Stimulated activated CD8-positive, alpha-beta memory T cell treated with anti-CD3 and anti-CD28 coated beads, Interleukin-15, amount 100 ng/mL, for 1 hour (primary cell): ENCODE results near the gene PRPF39.
"Not testable (repeated sequence)": the region's sequence is repeated elsewhere in the genome, so short reads cannot be mapped to it uniquely, and the experiment has no call there.

ENCODE experiments used
- DNase-seq: peaks from one replicate; pipeline ENCODE4 v3.0.0-alpha.2; 2020; ENCODE audit warnings: low read depth

Gene PRPF39, protein sequence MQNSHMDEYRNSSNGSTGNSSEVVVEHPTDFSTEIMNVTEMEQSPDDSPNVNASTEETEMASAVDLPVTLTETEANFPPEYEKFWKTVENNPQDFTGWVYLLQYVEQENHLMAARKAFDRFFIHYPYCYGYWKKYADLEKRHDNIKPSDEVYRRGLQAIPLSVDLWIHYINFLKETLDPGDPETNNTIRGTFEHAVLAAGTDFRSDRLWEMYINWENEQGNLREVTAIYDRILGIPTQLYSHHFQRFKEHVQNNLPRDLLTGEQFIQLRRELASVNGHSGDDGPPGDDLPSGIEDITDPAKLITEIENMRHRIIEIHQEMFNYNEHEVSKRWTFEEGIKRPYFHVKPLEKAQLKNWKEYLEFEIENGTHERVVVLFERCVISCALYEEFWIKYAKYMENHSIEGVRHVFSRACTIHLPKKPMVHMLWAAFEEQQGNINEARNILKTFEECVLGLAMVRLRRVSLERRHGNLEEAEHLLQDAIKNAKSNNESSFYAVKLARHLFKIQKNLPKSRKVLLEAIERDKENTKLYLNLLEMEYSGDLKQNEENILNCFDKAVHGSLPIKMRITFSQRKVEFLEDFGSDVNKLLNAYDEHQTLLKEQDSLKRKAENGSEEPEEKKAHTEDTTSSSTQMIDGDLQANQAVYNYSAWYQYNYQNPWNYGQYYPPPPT

DNA sequence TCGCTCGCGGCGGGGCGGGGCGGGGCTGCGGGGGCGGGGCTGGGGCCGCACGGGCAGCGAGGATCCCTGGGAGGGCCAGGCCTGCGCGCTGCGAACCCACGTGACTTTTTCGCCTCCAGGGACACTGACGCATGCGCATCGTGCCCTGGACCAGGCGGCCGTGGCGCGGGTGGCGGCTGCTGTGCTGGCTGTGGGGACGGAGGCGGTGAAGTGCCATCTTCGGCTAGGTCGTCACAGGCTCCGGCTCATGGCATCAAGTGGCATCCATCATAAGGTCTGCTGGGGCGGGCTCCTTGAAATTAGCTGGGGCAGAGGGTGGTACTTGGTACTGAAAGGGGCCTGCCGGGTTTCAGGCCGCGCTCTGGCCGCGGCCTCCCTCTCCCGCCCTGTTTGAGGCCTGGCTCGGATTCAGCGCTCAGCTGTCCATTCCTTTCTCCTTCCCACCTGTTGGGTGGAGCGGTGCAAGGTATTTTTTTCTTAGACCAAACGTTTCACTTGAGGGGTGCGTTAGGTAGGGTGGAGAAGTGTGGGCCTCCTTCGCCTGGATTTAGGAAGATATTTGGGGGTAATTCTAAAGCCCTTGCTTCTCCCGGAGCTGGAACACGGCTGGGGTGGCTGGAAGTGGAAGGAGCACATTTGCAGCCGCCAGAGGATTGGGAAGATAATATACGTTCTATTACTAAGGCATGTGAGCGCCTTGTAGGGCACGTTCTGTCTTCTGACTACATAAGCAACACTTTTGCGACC lies at the start of gene PRPF39:
Gene PRPF39 (plus strand): TSS at position 141 of the 747 bp plus-strand sequence. CDS start 11,124 bp downstream, outside the sequence.
- peak; percentile 90 for DNase-seq

DNA sequence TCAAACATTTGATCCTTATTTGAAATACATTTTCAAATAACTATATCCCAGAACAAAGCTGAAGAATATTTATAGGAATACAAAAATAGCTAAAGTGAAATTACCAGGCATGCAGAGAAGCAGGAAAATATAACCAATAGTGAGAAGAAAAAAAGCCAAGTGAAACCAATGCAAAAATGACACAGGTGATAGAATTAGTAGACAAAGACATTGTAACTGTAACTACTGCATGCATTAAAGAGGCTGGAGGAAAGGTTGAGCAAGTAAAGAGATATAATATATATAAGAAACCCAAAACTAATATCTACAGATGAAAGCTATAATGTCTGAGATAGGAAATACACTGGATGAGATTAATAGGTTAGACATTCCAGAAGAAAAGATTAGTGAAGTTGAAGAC lies 49.2 kb upstream of the PRPF39 start:
- no peak for DNase-seq

DNA sequence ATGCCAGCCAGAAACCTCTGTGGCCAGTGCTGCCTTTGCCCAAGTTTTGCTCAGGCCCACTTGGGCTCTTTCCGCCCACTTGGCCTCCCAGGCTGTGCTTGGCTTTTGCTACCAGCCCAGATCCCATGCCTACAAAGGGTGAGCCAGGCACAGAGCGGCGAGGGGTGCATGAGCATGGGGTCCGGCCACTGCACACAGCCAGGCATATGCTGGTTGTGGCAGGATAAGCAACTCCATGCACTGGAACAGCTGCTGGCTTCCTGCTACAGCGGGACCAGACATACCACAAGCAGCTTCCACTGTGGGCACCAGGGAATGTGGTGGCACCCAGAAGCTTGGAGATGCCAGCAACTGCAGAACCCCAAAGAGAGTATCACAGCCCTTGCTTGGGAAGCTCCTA lies 45.7 kb upstream of the PRPF39 start:
- DNase-seq: no peak

DNA sequence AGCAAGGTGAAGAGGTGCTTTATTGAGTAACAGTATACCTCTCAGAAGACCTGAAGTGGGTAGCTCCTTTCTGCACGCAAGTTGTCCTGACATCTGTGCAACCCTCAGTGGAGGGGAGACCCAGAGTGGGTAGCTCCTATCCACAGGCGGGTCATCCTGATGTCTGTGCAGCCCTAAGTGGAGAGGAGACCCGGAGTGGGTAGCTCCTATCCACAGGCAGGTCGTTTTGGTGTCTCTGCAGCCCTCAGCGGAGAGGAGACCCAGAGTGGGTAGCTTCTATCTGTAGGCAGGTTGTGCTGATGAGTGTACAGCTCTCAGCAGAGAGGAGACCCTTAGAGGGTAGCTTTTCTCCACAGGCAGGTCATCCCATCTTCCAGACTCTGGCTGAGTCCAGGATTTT lies 45.1 kb upstream of the PRPF39 start:
- DNase-seq: no peak

DNA sequence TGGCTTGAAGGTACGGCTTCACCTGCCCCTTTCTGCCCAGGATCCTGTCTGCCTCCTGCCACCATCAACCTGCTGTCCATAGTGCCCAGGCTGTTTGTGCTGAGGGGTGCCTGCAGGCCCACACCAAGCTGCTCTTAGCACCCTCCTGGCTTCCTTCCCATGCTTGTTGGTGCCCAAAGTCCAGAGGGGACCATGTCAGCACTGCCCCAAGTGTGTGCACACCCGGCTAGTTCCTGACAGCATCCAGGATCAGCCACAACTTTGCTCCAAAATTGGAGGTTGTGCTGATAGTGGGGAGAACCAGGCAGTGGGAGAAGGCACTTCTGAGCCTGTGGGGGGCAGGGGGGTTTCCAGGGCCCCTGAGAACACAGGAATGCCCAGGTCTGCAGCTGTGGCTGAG lies 44.5 kb upstream of the PRPF39 start:
- no peak for DNase-seq

DNA sequence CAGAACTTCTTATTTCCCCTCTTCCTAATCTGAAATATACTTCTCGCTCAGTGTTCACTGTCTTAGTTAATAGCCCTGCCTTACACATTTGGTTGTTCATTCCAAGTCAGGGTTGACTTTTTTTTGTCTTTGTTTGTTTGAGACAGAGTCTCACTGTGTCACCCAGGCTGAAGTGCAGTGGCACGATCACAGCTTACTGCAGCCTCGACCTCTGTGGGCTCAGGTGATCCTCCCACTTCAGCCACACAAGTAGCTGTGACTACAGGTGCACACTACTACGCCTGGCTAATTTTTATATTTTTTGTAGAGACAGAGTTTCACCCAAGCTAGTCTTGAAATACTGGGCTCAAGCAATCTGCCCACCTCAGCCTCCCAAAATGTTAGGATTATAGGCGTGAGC lies 42.3 kb upstream of the PRPF39 start:
- DNase-seq: no peak

DNA sequence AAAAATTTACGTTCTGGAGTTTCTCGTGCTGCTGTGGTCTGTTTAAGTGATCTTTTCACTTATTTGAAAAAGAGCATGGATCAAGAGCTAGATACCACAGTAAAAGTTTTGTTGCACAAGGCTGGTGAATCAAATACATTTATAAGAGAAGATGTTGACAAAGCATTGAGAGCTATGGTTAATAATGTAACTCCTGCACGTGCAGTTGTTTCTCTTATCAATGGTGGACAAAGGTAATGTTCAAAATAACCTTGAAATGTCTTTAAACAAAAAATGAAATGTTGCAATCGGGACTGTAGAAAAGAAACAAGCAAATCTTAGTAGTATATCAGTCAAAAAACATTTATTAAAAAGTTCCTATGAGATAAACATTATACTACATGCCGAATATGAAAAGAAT lies 39.3 kb upstream of the PRPF39 start:
- no peak for DNase-seq

DNA sequence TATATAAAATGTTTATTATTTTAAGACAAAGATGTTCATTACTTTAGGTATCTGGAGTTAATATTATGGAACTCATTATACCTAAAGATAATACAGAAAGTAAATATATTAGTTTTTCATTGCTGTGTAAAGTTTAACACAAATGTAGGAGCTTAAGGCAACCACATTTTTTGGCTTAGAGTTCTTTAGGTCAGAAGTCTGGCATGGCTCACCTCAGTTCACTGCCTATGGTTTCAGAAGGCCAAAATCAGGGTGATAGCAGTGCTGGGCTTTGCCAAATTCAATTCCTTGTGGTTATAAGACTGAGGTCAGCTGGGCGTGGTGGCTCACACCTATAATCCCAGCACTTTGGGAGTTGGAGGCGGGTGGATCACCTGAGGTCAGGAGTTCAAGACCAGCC lies 35.5 kb upstream of the PRPF39 start:
- no peak for DNase-seq

DNA sequence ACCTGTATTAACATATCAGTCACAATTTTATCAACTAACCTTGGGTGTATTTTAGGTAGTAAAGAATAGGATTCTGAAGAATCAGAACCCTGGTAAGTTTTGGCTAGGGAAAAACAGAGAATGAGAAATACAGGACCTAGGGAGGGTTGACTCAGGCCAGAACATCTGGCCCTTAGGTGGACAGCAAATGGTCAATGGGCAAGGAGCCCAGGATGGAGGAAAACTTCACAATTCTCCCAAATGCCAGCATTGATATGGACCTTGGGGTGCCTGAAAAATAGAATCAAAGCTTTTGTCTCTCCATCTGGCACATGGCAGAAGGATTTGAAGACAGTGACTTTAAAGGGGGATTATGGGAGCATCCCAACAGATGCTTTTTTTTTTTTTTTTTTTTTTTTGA lies 32.7 kb upstream of the PRPF39 start:
- DNase-seq: no peak

DNA sequence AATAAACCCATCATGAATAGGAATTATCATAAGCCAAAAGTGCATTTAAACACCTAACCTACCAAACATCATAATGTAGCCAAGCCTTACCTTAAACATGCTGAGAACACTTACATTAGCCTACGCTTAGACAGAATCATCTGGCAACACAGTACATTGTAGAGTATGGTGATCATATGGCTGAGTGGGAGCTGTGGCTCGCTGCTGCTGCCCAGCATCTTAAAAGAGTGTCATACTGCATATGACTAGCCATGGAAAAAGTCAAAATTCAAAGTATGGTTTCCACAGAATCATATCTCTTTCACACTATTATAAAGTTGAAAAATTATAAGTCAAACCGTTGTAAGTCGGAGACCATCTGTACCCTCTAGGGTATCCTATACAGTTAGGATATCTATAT lies 32.0 kb upstream of the PRPF39 start:
- no peak for DNase-seq

DNA sequence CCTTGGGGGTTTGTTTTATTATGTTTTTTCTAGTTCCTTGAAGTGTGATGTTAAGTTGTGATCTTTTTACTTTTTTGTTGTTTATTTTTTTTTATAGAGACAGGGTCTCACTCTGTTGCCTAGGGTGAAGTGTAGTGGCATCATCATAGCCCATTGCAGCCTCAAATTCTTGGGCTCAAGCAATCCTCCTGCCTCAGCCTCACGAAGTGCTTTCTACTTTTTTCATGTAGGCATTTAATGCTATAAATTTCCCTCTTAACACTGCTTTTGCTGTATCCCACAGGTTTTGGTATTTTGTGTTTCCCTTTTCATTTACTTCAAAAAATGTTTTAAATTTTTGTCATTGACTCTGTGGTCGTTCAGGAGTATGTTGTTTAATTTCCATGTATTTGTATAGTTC lies 26.6 kb upstream of the PRPF39 start:
- no peak for DNase-seq

DNA sequence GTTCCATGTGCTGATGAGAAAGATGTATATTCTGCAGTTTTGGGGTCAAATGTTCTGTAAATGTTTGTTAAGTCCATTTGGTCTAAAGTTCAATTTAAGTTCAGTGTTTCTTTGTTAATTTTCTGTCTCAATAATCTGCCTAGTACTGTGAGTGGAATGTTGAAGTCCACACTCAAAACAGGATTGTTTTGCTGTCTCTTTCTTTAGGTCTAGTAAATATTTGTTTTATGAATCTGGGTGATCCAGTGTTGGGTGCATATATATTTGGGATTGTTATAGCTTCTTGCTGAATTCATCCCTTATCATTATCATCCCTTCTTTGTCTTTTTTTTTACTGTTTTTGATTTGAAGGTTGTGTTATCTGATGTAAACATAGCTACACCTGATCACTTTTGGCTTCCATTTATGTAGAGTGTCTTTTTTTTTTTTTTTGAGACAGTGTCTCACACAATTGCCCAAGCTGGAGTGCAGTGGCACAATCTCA lies 26.0 kb upstream of the PRPF39 start:
- DNase-seq: no peak

DNA sequence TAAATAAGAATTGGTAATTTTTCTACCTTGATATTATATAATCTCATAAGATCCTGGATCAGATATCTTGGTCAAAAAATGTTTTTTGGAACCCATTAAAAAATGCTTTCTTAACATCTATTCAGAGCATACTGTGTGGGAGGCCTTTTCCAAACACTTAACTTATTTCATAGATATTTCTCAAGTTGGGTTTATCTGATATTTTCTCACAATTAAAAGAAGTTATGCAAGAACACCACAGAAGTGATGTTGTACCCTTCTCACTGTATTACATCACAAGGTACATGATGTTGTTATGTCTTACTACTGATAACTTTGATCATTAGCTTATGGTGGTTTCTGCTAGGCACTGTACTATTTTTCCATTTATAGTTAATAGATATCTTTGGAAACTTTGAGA lies 23.4 kb upstream of the PRPF39 start:
- no peak for DNase-seq

DNA sequence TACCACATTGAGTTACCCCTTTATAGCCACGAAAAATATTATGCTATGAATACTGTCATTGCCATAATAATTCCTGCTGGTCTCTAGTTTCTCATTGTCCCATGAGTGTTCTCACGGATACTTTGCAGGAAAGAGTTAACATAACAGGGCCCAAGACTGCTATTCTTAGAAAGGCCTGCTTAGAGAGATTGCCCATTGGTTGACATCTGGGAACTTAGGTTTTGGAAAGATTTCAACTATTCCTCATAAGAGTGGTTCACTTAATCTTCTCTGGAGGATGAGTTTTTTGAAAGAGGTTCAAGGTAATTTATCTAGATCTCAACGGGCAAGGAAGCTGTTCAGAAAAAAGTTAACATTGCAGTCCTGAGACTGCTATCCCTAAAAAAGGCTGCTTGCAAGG lies 18.4 kb upstream of the PRPF39 start:
- DNase-seq: no peak

DNA sequence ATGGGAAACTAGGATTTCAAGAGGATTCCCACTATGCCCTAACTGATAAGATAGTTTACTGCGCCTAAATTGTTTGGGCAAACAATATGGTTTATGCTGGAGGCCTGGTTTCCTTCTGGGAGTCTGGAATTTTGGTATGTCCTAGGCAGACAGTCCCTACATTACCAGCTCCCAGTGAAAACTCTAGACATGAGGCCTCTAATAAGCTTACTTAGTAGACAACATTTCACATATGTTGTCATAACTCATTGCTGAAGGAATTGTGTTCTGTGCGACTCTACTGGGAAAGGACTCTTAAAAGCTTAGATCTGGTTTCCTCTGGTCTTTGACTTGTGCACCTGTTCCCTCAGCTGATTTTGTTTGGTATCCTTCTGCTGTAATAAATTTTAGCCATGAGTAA lies 18.0 kb upstream of the PRPF39 start:
- no peak for DNase-seq

DNA sequence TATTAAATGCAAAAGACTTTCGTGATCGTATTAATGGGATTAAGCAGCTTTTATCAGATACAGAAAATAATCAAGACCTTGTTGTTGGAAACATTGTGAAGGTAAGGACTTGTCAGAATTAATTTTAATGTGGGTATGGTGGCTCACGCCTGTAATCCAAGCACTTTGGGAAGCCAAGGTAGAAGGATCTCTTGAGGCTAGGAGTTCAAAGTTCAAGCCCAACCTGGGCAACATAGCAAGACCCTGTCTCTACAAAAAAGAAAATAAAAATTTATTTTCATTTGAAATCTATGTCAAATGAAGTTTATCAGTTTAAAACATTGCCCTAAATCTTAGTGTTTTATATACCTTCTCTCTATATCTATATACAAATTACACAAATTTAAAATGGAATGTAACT lies 17.2 kb upstream of the PRPF39 start:
- DNase-seq: no peak

DNA sequence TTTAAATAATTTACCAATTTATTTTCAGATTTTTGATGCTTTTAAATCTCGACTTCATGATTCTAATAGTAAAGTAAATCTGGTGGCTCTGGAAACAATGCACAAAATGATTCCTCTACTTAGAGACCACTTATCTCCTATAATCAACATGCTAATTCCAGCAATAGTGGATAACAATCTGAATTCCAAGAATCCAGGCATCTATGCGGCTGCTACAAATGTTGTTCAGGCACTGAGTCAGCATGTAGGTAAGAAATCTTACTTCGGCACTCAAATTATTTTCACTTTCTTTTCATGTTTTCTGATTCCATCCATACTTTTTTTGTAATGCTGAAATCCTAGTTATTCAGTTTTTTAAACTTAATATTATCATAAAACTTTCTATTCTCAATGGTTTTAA lies 15.5 kb upstream of the PRPF39 start:
- DNase-seq: no peak

DNA sequence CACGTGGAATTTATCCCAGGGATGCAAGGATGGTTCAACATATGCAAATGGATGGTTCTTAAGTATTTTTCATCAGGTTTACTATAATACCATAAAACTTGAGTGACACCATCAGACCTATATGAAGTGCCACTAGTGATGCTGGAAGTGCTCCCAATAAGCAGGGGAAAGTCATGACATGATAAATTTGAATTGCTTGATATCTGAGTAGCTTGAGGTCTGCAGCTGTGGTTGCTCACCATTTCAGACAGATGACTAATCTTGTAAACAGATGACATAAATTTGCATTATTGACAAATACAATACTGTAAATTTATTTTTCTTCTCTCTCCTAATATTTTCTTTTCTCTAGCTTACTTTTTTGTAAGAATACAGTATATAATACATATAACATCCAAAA lies 13.7 kb upstream of the PRPF39 start:
- no peak for DNase-seq

DNA sequence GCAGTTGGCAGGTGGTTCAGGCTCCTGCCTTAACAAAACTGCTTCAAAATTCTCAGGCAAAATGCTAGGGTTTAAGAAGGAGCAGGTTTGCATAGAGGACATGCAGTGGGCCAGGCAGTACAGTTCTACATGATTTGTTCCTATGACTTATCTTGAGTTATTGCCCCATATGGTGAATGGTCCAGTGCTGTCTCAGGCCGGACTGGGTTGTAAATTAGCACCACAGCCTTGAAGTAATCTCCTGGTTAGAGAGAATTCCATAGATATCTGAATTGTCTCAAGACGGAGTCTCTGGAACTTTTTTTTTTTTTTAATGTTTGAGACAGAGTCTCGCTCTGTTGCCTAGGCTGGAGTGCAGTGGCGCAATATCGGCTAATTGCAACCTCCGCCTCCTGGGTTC lies 11.8 kb upstream of the PRPF39 start:
- no peak for DNase-seq

DNA sequence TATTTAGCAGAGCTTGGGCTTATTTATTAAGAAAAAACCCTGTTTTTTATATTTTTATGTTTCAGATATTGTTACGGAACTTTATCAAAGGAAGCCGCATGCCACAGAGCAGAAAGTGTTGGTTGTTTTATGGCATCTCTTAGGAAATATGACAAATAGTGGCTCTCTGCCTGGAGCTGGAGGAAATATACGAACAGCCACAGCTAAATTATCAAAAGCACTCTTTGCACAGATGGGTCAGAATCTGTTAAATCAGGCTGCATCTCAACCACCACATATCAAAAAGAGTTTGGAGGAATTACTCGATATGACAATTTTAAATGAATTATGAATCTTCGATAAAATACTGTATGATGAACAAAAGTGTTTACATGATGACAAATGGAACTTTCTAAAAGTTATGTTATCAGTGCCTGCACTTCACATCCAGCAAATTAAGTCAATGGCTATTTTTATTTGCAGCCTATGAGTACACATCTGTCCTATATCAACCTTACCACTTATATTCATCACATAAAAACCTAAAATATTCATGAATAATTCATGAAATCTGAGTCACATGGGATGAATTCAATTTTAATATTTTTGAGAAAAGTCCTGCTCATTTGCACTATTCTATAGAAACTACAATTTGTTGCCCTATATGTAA lies 10.6 kb upstream of the PRPF39 start:
- no peak for DNase-seq

DNA sequence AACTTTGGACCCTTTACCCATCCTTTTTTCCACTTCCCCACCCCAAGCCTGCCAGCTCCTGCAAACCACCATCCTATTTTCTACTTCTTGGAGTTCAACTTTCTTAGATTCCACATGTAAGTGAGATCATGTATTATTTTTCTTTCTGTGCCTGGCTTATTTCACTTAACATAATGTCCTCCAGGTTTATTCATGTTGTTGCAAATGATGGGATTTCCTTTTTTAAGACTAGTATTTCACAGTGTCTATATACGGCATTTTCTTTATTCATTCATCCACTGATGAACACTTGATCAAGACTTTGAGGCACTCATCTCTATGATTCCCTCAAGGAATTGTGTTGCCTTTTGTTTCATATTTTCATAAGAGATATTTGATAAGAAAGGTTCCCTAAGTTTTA lies 5.6 kb upstream of the PRPF39 start:
- no peak for DNase-seq

DNA sequence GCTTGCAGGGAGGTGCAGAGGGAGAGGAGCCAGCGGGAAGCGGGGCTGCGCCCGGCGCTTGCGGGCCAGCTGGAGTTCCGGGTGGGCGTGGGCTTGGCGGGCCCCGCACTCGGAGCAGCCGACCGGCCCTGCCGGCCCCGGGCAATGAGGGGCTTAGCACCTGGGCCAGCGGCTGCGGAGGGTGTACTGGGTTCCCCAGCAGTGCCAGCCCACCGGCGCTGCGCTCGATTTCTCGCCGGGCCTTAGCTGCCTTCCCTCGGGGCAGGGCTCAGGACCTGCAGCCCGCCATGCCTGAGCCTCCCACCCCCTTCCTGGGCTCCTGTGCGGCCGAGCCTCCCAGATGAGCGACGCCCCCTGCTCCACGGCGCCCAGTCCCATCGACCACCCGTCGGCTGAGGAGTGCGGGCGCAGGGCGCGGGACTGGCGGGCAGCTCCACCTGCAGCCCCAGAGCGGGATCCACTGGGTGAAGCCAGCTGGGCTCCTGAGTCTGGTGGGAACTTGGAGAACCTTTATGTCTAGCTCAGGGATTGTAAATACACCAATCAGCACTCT lies 3.4 kb upstream of the PRPF39 start:
- DNase-seq: not testable (repeated sequence)
